ENCODE measurements around the gene SNAI3.

Gene SNAI3

DNA sequence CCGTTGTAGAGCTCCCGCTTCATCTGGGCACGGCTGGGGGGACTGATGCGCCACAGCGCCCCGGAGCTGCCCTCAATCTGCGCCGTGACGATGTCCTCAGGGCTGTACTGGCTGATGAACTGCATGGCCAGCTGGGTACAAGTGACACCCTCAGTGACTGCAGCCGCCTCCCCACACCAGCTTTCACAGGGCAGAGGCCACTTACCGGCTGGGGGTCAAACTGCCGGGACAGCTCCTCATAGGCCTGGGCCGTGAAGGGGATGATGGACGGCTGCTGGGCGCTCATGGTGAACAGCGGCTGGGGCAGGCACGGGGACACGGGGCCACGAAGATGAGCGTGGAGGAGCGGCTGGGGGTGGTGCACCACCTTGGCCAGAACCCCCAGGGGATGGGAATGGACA lies 30.3 kb upstream of the SNAI3 start:
- no peak for DNase-seq (ENCODE audit: extremely low read depth, low read depth)
- H3K4me3 ChIP-seq (replicated peaks; ENCODE audit: low read depth, low read length): no peak overlapping the region
- TF ChIP-seq, protein P1, sequence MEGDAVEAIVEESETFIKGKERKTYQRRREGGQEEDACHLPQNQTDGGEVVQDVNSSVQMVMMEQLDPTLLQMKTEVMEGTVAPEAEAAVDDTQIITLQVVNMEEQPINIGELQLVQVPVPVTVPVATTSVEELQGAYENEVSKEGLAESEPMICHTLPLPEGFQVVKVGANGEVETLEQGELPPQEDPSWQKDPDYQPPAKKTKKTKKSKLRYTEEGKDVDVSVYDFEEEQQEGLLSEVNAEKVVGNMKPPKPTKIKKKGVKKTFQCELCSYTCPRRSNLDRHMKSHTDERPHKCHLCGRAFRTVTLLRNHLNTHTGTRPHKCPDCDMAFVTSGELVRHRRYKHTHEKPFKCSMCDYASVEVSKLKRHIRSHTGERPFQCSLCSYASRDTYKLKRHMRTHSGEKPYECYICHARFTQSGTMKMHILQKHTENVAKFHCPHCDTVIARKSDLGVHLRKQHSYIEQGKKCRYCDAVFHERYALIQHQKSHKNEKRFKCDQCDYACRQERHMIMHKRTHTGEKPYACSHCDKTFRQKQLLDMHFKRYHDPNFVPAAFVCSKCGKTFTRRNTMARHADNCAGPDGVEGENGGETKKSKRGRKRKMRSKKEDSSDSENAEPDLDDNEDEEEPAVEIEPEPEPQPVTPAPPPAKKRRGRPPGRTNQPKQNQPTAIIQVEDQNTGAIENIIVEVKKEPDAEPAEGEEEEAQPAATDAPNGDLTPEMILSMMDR (IDR thresholded peaks at IDR 0.05; ENCODE audit: low read depth, low read length, missing control alignments): no peak

GRCh38 chr16:88716201-88716600 lies 29.9 kb upstream of the SNAI3 start:
- no peak for DNase-seq (ENCODE audit: extremely low read depth, low read depth)
- H3K4me3 ChIP-seq (replicated peaks; ENCODE audit: low read depth, low read length): no peak overlapping the region
- TF ChIP-seq, protein P1 (IDR thresholded peaks at IDR 0.05; ENCODE audit: low read depth, low read length, missing control alignments): no peak

GRCh38 chr16:88715312-88716190 lies 29.2 kb upstream of the SNAI3 start:
- no peak for DNase-seq (ENCODE audit: extremely low read depth, low read depth)
- H3K4me3 ChIP-seq (replicated peaks; ENCODE audit: low read depth, low read length): no peak overlapping the region
- TF ChIP-seq, protein P1 (IDR thresholded peaks at IDR 0.05; ENCODE audit: low read depth, low read length, missing control alignments): no peak

DNA sequence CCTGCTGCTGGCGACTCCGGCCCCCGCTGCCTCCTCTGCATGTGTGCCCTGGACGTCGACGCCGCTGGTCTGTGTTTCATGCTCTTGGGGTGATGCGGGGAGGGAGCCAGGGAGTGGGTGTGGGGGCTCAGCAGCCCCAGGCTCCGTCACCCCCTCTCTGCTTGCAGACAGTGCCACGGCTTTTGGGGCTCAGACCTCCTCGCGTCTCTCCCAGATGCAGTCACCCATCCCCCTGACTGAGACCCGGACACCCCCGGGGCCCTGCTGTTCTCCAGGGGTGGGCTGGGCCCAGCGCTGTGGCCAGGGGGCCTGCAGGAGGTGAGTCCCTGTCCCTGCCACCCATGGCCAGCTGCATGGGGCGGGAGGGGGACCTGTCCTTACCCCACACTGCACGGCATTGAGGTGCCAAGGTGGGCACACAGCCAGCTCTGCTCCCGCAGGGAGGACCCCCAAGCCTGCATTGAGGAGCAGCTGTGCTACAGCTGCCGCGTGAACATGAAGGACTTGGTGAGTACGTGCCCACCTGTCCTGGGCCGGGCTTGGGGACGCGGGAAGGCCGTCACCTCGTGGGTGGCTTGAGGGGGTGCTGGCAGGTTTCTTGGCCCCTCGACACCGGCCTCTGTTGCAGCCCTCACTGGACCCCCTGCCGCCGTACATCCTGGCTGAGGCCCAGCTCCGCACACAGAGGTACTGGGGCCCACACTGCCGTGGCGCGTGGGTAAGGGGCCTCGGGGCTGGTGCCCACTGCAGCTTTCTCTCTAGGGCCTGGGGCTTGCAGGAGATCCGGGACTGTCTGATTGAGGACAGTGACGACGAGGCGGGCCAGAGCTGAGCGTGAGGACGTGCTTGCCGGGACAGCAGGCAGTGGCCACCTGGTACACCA lies 28.4 kb upstream of the SNAI3 start:
- DNase-seq (ENCODE audit: extremely low read depth, low read depth): no peak
- TF ChIP-seq, protein P1 (IDR thresholded peaks at IDR 0.05; ENCODE audit: low read depth, low read length, missing control alignments): no peak
- no peak overlapping the region for H3K4me3 ChIP-seq (replicated peaks; ENCODE audit: low read depth, low read length)

- H3K4me3 ChIP-seq (replicated peaks; ENCODE audit: low read depth, low read length): no peak overlapping the region
- TF ChIP-seq, protein P1 (IDR thresholded peaks at IDR 0.05; ENCODE audit: low read depth, low read length, missing control alignments): no peak
- DNase-seq (ENCODE audit: extremely low read depth, low read depth): no peak
These were observed 27.5 kb upstream of the SNAI3 start for GRCh38 chr16:88713568-88714419.

DNA sequence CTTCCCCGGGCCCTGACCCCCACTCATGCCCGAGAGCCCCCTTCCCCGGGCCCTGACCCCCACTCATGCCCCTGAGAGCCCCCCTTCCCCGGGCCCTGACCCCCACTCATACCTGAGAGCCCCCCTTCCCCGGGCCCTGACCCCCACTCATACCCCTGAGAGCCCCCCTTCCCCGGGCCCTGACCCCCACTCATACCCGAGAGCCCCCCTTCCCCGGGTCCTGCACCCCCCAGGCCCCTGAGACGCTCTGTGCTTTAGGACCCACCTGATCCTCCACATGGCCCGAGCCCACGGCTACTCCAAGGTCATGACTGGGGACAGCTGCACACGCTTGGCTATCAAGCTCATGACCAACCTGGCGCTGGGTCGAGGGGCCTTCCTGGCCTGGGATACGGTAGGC lies 26.7 kb upstream of the SNAI3 start:
- H3K4me3 ChIP-seq (replicated peaks; ENCODE audit: low read depth, low read length): no peak overlapping the region
- no peak for DNase-seq (ENCODE audit: extremely low read depth, low read depth)
- TF ChIP-seq, protein P1 (IDR thresholded peaks at IDR 0.05; ENCODE audit: low read depth, low read length, missing control alignments): no peak
